ENCODE measurements around the gene PELO.

- TF ChIP-seq POLR2A (IDR thresholded peaks at IDR 0.05) (no peak), CTCF (IDR thresholded peaks at IDR 0.05) (no peak)
These were observed 36.6 kb upstream of the PELO start for GRCh38 chr5:52751137-52751536.
